GM23338 (cell line): ENCODE data around the gene PCBP3. TPM values are rescaled to one million over a fixed set of nuclear protein-coding genes. Genes with fewer than 3 reads are reported as not detected.

Source experiments
- ATAC-seq: fragments of 200-7000 bp; cut with Tn5 transposase; 3 replicates; pipeline ENCODE4 v1.9.1; 2020
- DNase-seq: peaks from one replicate; pipeline ENCODE4 v3.0.0-alpha.2; 2015; ENCODE audit warnings: low spot score
- H2AFZ ChIP-seq: fragments of 200-600 bp; sonication (generic); 2 replicates; pipeline ENCODE4 v1.8.0; 2016; ENCODE audit warnings: antibody characterized with exemption, mild to moderate bottlenecking, moderate library complexity
- H3F3A ChIP-seq: fragments of 200-600 bp; sonication (generic); replicated peaks from 2 replicates; pipeline ENCODE4 v1.8.0; 2017; ENCODE audit warnings: antibody characterized with exemption, mixed run types, low read depth
- H3K27ac ChIP-seq: fragments of 200-600 bp; sonication (generic); 2 replicates; pipeline ENCODE4 v1.6.1; 2016; ENCODE audit warnings: low read depth
- H3K27me3 ChIP-seq: fragments of 200-600 bp; sonication (generic); 2 replicates; pipeline ENCODE4 v1.8.0; 2016; ENCODE audit warnings: mild to moderate bottlenecking, mixed run types, moderate library complexity; ENCODE audit not compliant: insufficient read depth
- H3K36me3 ChIP-seq: fragments of 200-600 bp; sonication (generic); 2 replicates; pipeline ENCODE4 v1.8.0; 2016; ENCODE audit warnings: mild to moderate bottlenecking; ENCODE audit not compliant: insufficient read depth
- H3K4me1 ChIP-seq: fragments of 200-600 bp; sonication (generic); 2 replicates; pipeline ENCODE4 v1.8.0; 2016; ENCODE audit warnings: mild to moderate bottlenecking, moderate library complexity; ENCODE audit not compliant: insufficient read depth
- H3K4me2 ChIP-seq: fragments of 200-600 bp; sonication (generic); 2 replicates; pipeline ENCODE4 v1.7.1; 2017; ENCODE audit warnings: mixed run types
- H3K4me3 ChIP-seq: fragments of 200-600 bp; sonication (generic); 2 replicates; pipeline ENCODE4 v1.6.1; 2016; ENCODE audit warnings: mixed run types
- H3K79me2 ChIP-seq: fragments of 200-600 bp; sonication (generic); replicated peaks from 2 replicates; pipeline ENCODE4 v1.8.0; 2017; ENCODE audit warnings: mild to moderate bottlenecking; ENCODE audit not compliant: insufficient read depth
- H3K9me2 ChIP-seq: fragments of 200-600 bp; sonication (generic); 2 replicates; pipeline ENCODE4 v1.8.0; 2017; ENCODE audit not compliant: insufficient read depth
- H4K20me1 ChIP-seq: fragments of 200-600 bp; sonication (generic); replicated peaks from 2 replicates; pipeline ENCODE4 v1.8.0; 2017; ENCODE audit warnings: mild to moderate bottlenecking; ENCODE audit not compliant: insufficient read depth
- H3K27ac Mint-ChIP-seq: 2 replicates; pipeline ENCODE4 v1.8.0; 2020; ENCODE audit warnings: inconsistent platforms, mild to moderate bottlenecking, moderate library complexity, mixed read lengths
- H3K27me3 Mint-ChIP-seq: 3 replicates; pipeline ENCODE4 v1.8.0; 2022; ENCODE audit warnings: low read depth, mild to moderate bottlenecking, moderate library complexity, mixed read lengths, inconsistent platforms; ENCODE audit not compliant: insufficient read depth, poor library complexity
- H3K36me3 Mint-ChIP-seq: 3 replicates; pipeline ENCODE4 v1.8.0; 2021; ENCODE audit warnings: low read depth, mild to moderate bottlenecking, inconsistent platforms, moderate library complexity, mixed read lengths
- H3K4me1 Mint-ChIP-seq: 3 replicates; pipeline ENCODE4 v1.8.0; 2020; ENCODE audit warnings: mild to moderate bottlenecking, inconsistent platforms, mixed read lengths
- H3K4me3 Mint-ChIP-seq: 3 replicates; pipeline ENCODE4 v1.8.0; 2021; ENCODE audit warnings: moderate library complexity, mild to moderate bottlenecking, inconsistent platforms, mixed read lengths
- H3K9me3 Mint-ChIP-seq: 3 replicates; pipeline ENCODE4 v1.8.0; 2020; ENCODE audit warnings: moderate library complexity, mild to moderate bottlenecking, inconsistent platforms, mixed read lengths
- CREB1 ChIP-seq: fragments of 250-450 bp; sonication (Bioruptor Pico); IDR thresholded peaks from 2 replicates; pipeline ENCODE4 v1.5.0; 2020; ENCODE audit warnings: low read depth, mild to moderate bottlenecking, moderate library complexity
- CTCF ChIP-seq, 2 experiments: fragments of 200-600 bp in 1 of 2; sonication (generic) in 1 of 2; conservative IDR thresholded peaks; 2 replicates each; pipeline versions ENCODE4 v1.5.1 to v1.6.1; 2016 to 2017; ENCODE audit warnings: antibody characterized with exemption in 2 of 2, low read depth in 2 of 2, mild to moderate bottlenecking in 2 of 2, moderate library complexity in 1 of 2
- EZH2 ChIP-seq: fragments of 200-600 bp; sonication (generic); IDR thresholded peaks from one replicate; pipeline ENCODE4 v1.8.0; 2017; ENCODE audit warnings: antibody characterized with exemption, mild to moderate bottlenecking, low read depth; ENCODE audit not compliant: unreplicated experiment
- JUNB ChIP-seq: IDR thresholded peaks from one replicate; pipeline ENCODE4 v1.6.1; 2016; ENCODE audit warnings: antibody characterized with exemption; ENCODE audit not compliant: unreplicated experiment
- NANOG ChIP-seq: IDR thresholded peaks from 2 replicates; pipeline ENCODE4 v1.6.1; 2016; ENCODE audit warnings: antibody characterized with exemption, borderline replicate concordance
- POLR2AphosphoS5 ChIP-seq: IDR thresholded peaks from 2 replicates; pipeline ENCODE4 v1.6.1; 2016; ENCODE audit warnings: antibody characterized with exemption, low read depth
- STAT1 ChIP-seq: IDR thresholded peaks from one replicate; pipeline ENCODE4 v1.6.1; 2016; ENCODE audit warnings: antibody characterized with exemption; ENCODE audit not compliant: unreplicated experiment
- ZNF114 ChIP-seq: fragments of 250-450 bp; sonication (Bioruptor Pico); IDR thresholded peaks from 2 replicates; pipeline ENCODE4 v1.5.0; 2020; ENCODE audit warnings: mild to moderate bottlenecking, moderate library complexity
- ZNF331 ChIP-seq: fragments of 250-450 bp; sonication (Bioruptor Pico); IDR thresholded peaks from 2 replicates; pipeline ENCODE4 v1.5.0; 2020; ENCODE audit warnings: low read depth, mild to moderate bottlenecking, moderate library complexity
- polyA plus RNA-seq: library from polyadenylated mRNA; unstranded; fragments of >200 nt; fragmentation: Nextera tagmentation; extraction: Ambion mirVana; gene quantifications from 2 replicates; pipeline ENCODE4 v1.2.1, GENCODE V29; 2016
- total RNA-seq: library from RNA; depleted of rRNA; stranded (reverse); fragments of >200 nt; shearing (Covaris generic); gene quantifications from 2 replicates; pipeline ENCODE4 v1.2.3, GENCODE V29; 2014
- TF ChIP-seq, protein P1 (sequence below): IDR thresholded peaks from 2 replicates; pipeline ENCODE4 v1.6.1; 2016; ENCODE audit warnings: antibody characterized with exemption
- TF ChIP-seq, protein P2 (sequence below): fragments of 250-450 bp; sonication (Bioruptor Pico); IDR thresholded peaks from 2 replicates; pipeline ENCODE4 v1.5.0; 2020; ENCODE audit warnings: mild to moderate bottlenecking, moderate library complexity
- TF ChIP-seq, protein P3 (sequence below): IDR thresholded peaks from one replicate; pipeline ENCODE4 v1.6.1; 2018; ENCODE audit warnings: antibody characterized with exemption; ENCODE audit not compliant: unreplicated experiment

The PCBP3 gene
- total and polyA plus RNA-seq, 2 experiments from 2014 or later: 7.1 to 9.1 TPM

GRCh38 chr21:45945066-45945867 is 301.7 kb downstream of the PCBP3 start:
- H3K27me3 Mint-ChIP-seq: peaks cover 15% of the 10 kb centered on the region
- Histone ChIP-seq H4K20me1 (no peaks in the 10 kb centered on the region), H3K4me3 (no peak overlapping the region), H3K9me2 (no peaks in the 10 kb centered on the region), H3K4me1 (no peaks in the 10 kb centered on the region), H3K27ac (no peak overlapping the region), H3K36me3 (no peaks in the 10 kb centered on the region), H3F3A (no peaks in the 10 kb centered on the region), H3K79me2 (no peaks in the 10 kb centered on the region), H3K4me2 (no peak overlapping the region), H3K27me3 (no peaks in the 10 kb centered on the region), H2AFZ (no peak overlapping the region)
- H3K4me3 Mint-ChIP-seq: no peak overlapping the region
- no peak overlapping the region for H3K27ac Mint-ChIP-seq
- TF ChIP-seq CTCF (conservative IDR thresholded peaks at IDR 0.05; ENCODE audit: low read depth in 2 of 2): no peak
- TF ChIP-seq ZNF331 (CRISPR knock-in tag): no peak
- TF ChIP-seq EZH2: no peak
- TF ChIP-seq, protein P1, sequence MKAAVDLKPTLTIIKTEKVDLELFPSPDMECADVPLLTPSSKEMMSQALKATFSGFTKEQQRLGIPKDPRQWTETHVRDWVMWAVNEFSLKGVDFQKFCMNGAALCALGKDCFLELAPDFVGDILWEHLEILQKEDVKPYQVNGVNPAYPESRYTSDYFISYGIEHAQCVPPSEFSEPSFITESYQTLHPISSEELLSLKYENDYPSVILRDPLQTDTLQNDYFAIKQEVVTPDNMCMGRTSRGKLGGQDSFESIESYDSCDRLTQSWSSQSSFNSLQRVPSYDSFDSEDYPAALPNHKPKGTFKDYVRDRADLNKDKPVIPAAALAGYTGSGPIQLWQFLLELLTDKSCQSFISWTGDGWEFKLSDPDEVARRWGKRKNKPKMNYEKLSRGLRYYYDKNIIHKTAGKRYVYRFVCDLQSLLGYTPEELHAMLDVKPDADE: no peak
- TF ChIP-seq ZNF114 (CRISPR knock-in tag): no peak
- TF ChIP-seq JUNB: no peak
- TF ChIP-seq NANOG: no peak
- TF ChIP-seq CREB1 (CRISPR knock-in tag): no peak
- TF ChIP-seq, protein P2, sequence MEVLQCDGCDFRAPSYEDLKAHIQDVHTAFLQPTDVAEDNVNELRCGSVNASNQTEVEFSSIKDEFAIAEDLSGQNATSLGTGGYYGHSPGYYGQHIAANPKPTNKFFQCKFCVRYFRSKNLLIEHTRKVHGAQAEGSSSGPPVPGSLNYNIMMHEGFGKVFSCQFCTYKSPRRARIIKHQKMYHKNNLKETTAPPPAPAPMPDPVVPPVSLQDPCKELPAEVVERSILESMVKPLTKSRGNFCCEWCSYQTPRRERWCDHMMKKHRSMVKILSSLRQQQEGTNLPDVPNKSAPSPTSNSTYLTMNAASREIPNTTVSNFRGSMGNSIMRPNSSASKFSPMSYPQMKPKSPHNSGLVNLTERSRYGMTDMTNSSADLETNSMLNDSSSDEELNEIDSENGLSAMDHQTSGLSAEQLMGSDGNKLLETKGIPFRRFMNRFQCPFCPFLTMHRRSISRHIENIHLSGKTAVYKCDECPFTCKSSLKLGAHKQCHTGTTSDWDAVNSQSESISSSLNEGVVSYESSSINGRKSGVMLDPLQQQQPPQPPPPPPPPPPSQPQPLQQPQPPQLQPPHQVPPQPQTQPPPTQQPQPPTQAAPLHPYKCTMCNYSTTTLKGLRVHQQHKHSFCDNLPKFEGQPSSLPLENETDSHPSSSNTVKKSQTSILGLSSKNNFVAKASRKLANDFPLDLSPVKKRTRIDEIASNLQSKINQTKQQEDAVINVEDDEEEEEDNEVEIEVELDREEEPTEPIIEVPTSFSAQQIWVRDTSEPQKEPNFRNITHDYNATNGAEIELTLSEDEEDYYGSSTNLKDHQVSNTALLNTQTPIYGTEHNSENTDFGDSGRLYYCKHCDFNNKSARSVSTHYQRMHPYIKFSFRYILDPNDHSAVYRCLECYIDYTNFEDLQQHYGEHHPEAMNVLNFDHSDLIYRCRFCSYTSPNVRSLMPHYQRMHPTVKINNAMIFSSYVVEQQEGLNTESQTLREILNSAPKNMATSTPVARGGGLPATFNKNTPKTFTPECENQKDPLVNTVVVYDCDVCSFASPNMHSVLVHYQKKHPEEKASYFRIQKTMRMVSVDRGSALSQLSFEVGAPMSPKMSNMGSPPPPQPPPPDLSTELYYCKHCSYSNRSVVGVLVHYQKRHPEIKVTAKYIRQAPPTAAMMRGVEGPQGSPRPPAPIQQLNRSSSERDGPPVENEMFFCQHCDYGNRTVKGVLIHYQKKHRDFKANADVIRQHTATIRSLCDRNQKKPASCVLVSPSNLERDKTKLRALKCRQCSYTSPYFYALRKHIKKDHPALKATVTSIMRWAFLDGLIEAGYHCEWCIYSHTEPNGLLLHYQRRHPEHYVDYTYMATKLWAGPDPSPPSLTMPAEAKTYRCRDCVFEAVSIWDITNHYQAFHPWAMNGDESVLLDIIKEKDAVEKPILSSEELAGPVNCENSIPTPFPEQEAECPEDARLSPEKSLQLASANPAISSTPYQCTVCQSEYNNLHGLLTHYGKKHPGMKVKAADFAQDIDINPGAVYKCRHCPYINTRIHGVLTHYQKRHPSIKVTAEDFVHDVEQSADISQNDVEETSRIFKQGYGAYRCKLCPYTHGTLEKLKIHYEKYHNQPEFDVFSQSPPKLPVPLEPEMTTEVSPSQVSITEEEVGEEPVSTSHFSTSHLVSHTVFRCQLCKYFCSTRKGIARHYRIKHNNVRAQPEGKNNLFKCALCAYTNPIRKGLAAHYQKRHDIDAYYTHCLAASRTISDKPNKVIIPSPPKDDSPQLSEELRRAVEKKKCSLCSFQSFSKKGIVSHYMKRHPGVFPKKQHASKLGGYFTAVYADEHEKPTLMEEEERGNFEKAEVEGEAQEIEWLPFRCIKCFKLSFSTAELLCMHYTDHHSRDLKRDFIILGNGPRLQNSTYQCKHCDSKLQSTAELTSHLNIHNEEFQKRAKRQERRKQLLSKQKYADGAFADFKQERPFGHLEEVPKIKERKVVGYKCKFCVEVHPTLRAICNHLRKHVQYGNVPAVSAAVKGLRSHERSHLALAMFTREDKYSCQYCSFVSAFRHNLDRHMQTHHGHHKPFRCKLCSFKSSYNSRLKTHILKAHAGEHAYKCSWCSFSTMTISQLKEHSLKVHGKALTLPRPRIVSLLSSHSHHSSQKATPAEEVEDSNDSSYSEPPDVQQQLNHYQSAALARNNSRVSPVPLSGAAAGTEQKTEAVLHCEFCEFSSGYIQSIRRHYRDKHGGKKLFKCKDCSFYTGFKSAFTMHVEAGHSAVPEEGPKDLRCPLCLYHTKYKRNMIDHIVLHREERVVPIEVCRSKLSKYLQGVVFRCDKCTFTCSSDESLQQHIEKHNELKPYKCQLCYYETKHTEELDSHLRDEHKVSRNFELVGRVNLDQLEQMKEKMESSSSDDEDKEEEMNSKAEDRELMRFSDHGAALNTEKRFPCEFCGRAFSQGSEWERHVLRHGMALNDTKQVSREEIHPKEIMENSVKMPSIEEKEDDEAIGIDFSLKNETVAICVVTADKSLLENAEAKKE (CRISPR knock-in tag): no peak
- no peak for TF ChIP-seq STAT1
- TF ChIP-seq, protein P3, sequence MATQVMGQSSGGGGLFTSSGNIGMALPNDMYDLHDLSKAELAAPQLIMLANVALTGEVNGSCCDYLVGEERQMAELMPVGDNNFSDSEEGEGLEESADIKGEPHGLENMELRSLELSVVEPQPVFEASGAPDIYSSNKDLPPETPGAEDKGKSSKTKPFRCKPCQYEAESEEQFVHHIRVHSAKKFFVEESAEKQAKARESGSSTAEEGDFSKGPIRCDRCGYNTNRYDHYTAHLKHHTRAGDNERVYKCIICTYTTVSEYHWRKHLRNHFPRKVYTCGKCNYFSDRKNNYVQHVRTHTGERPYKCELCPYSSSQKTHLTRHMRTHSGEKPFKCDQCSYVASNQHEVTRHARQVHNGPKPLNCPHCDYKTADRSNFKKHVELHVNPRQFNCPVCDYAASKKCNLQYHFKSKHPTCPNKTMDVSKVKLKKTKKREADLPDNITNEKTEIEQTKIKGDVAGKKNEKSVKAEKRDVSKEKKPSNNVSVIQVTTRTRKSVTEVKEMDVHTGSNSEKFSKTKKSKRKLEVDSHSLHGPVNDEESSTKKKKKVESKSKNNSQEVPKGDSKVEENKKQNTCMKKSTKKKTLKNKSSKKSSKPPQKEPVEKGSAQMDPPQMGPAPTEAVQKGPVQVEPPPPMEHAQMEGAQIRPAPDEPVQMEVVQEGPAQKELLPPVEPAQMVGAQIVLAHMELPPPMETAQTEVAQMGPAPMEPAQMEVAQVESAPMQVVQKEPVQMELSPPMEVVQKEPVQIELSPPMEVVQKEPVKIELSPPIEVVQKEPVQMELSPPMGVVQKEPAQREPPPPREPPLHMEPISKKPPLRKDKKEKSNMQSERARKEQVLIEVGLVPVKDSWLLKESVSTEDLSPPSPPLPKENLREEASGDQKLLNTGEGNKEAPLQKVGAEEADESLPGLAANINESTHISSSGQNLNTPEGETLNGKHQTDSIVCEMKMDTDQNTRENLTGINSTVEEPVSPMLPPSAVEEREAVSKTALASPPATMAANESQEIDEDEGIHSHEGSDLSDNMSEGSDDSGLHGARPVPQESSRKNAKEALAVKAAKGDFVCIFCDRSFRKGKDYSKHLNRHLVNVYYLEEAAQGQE: no peak
- no peak for TF ChIP-seq POLR2AphosphoS5
- DNase-seq (no peak), ATAC-seq (no peak)
- no peaks in the 10 kb centered on the region; the same call in 2 of the 3 replicates for H3K36me3 Mint-ChIP-seq
- H3K4me1 Mint-ChIP-seq: peaks cover 5% of the 10 kb centered on the region; the same call in 2 of the 3 replicates
- H3K9me3 Mint-ChIP-seq: no peaks in the 10 kb centered on the region
